HL-60 (cell line): Measurements from ENCODE around the gene PHETA1.

Experiments used
- CTCF ChIP-seq: IDR thresholded peaks from one replicate; pipeline ENCODE4 v1.5.1; 2011; ENCODE audit warnings: low read length, control low read depth, inconsistent platforms; ENCODE audit not compliant: insufficient read depth
- GABPA ChIP-seq: IDR thresholded peaks from 2 replicates; pipeline ENCODE4 v1.6.1; 2012; ENCODE audit warnings: low read depth
- POLR2AphosphoS5 ChIP-seq: IDR thresholded peaks from 2 replicates; pipeline ENCODE4 v1.6.1; 2012; ENCODE audit warnings: low read depth
- REST ChIP-seq: IDR thresholded peaks from 2 replicates; pipeline ENCODE4 v1.6.1; 2012; ENCODE audit warnings: low read depth; ENCODE audit not compliant: insufficient replicate concordance
- SPI1 ChIP-seq: IDR thresholded peaks from 2 replicates; pipeline ENCODE4 v1.6.1; 2012; ENCODE audit warnings: low read depth, mild to moderate bottlenecking, borderline replicate concordance

GRCh38 chr12:111405859-111406473 is 37.1 kb upstream of the PHETA1 start, which contains the start of gene SH2B3:
- TF ChIP-seq POLR2AphosphoS5 (no peak), CTCF (no peak), REST (no peak), GABPA (no peak), SPI1 (peak; percentile 60; the same call in 1 of the 2 replicates)
